ENCODE results near the gene MTG2.

MTG2 gene

GRCh38 chr20:62232194-62232593 lies 49.4 kb downstream of the MTG2 start:
- no peak for DNase-seq

- DNase-seq: peak in 2 of 56 donors; percentile 15 to 39
These were observed 50.2 kb downstream of the MTG2 start for GRCh38 chr20:62232770-62233645.

GRCh38 chr20:62233684-62234083 lies 50.9 kb downstream of the MTG2 start:
- no peak for DNase-seq

- no peak for DNase-seq
These were observed 51.5 kb downstream of the MTG2 start for GRCh38 chr20:62234339-62234738.

- DNase-seq: peak in 1 of 56 donors; percentile 16
These were observed 52.4 kb downstream of the MTG2 start for GRCh38 chr20:62235001-62235776.

GRCh38 chr20:62235777-62236157 lies 52.9 kb downstream of the MTG2 start:
- no peak for DNase-seq

- DNase-seq: no peak
These were observed 53.4 kb downstream of the MTG2 start for GRCh38 chr20:62236200-62236599.

GRCh38 chr20:62236766-62237513 lies 54.1 kb downstream of the MTG2 start:
- peak in 20 of 56 donors; percentile 7 to 65 (median 33) for DNase-seq

- DNase-seq: no peak
These were observed 54.6 kb downstream of the MTG2 start for GRCh38 chr20:62237514-62237800.

GRCh38 chr20:62237801-62238568 lies 55.2 kb downstream of the MTG2 start, which contains the start of gene OSBPL2:
TSS of gene OSBPL2 (plus strand) at chr20:62238521. CDS start at chr20:62256185, 17,664 bp downstream.
- peak; percentile 73 to 100 (median 98) for DNase-seq

- no peak for DNase-seq
These were observed 55.9 kb downstream of the MTG2 start for GRCh38 chr20:62238569-62239277.

- DNase-seq: no peak
These were observed 56.6 kb downstream of the MTG2 start for GRCh38 chr20:62239278-62239879.

- DNase-seq: no peak
These were observed 57.3 kb downstream of the MTG2 start for GRCh38 chr20:62240020-62240685.

GRCh38 chr20:62241506-62241905 lies 58.7 kb downstream of the MTG2 start:
- no peak for DNase-seq

GRCh38 chr20:62242176-62242575 lies 59.3 kb downstream of the MTG2 start:
- DNase-seq: no peak

- DNase-seq: no peak
These were observed 60.3 kb downstream of the MTG2 start for GRCh38 chr20:62243106-62243505.

- no peak for DNase-seq
These were observed 61.2 kb downstream of the MTG2 start for GRCh38 chr20:62243906-62244515.

GRCh38 chr20:62244644-62245108 lies 61.8 kb downstream of the MTG2 start:
- DNase-seq: no peak

GRCh38 chr20:62245911-62246280 lies 63.1 kb downstream of the MTG2 start:
- peak in 2 of 56 donors; percentile 22 to 46 for DNase-seq

Measured in amygdala (tissue), 56 donors.